Left lung (tissue), 10 donors: ENCODE results near the gene RESF1. TPM values are rescaled to one million over a fixed set of nuclear protein-coding genes. Genes with fewer than 3 reads are reported as not detected.
A peak's percentile ranks its signal among the peaks of the same experiment; 100 is the strongest.

Source experiments
- ATAC-seq: fragments of 200-7000 bp; cut with Tn5 transposase; one replicate; pipeline ENCODE4 v1.9.1; 2020; ENCODE audit warnings: moderate library complexity
- DNase-seq, 4 donors: peaks; one replicate each; pipeline ENCODE4 v3.0.0-alpha.2; 2013 to 2020
- H3K27ac ChIP-seq, 2 donors: fragments of 200-600 bp; sonication (generic) in 1 of 2; one replicate each; pipeline versions ENCODE4 v1.5.0 to v1.8.0; 2020 to 2021
- H3K27me3 ChIP-seq, 2 donors: fragments of 200-600 bp; sonication (generic) in 1 of 2; one replicate each; pipeline versions ENCODE4 v1.5.0 to v1.8.0; 2020 to 2021
- H3K36me3 ChIP-seq, 2 donors: fragments of 200-600 bp; sonication (generic) in 1 of 2; one replicate each; pipeline versions ENCODE4 v1.5.0 to v1.8.0; 2020 to 2021
- H3K4me1 ChIP-seq, 2 donors: fragments of 200-600 bp; one replicate each; pipeline ENCODE4 v1.8.0; 2021
- H3K4me3 ChIP-seq, 2 donors: fragments of 200-600 bp; sonication (generic) in 1 of 2; one replicate each; pipeline versions ENCODE4 v1.5.0 to v1.8.0; 2020 to 2021; ENCODE audit warnings: mild to moderate bottlenecking in 1 of 2
- H3K9me3 ChIP-seq, 2 donors: fragments of 200-600 bp; sonication (generic) in 1 of 2; one replicate each; pipeline versions ENCODE4 v1.5.0 to v1.8.0; 2020 to 2021
- CTCF ChIP-seq, 2 donors: fragments of 200-600 bp; sonication (generic) in 1 of 2; IDR thresholded peaks; one replicate each; pipeline versions ENCODE4 v1.5.0 to v1.8.0; 2021; ENCODE audit warnings: antibody characterized with exemption in 2 of 2
- intact Hi-C, 2 donors: fragments of 100-400 bp; cut with DNase I; formaldehyde crosslinking; loops; one replicate each; pipeline versions ENCODE4 v1.11.2 to v1.14.2; 2022
- polyA plus RNA-seq, 6 donors: library from polyadenylated mRNA; unstranded; fragments of 120-200 nt; gene quantifications; one replicate each; pipeline ENCODE4 v1.2.1, GENCODE V29; 2013; ENCODE audit not compliant: insufficient read length in 6 of 6
- total RNA-seq, 2 donors: library from RNA; stranded (reverse); fragmentation: NEBNext Ultra II Directional; extraction: Animal tissue kit (Norgen Biotek cat#: 25700); gene quantifications; one replicate each; pipeline ENCODE4 v1.2.1, GENCODE V29; 2021
- donor health status: DM: no; HTN: yes; CAD: no.
- donor health status: DM: no; HTN: no; CAD: no.

The RESF1 gene
- total and polyA plus RNA-seq, 8 donors, result 32.6 to 137 (median 42.9) TPM

- TF ChIP-seq CTCF (IDR thresholded peaks at IDR 0.05), result no peak
- H3K4me3 ChIP-seq, result peak overlapping the region in 1 of 2 donors; percentile 66
- H3K9me3 ChIP-seq, result peaks cover 0 to 3% of the 10 kb centered on the region in 2 donors
- ATAC-seq, result no peak
- peaks cover 0 to 77% of the 10 kb centered on the region in 2 donors for H3K36me3 ChIP-seq
- H3K4me1 ChIP-seq, result peaks cover 0 to 87% of the 10 kb centered on the region in 2 donors
- H3K27me3 ChIP-seq, result no peaks in the 10 kb centered on the region
- intact Hi-C loops, result no loop called here
- H3K27ac ChIP-seq, result no peak overlapping the region
- DNase-seq, result no peak
Observed at GRCh38 chr12:31965090-31965489, 5.9 kb downstream of the RESF1 start.

DNA sequence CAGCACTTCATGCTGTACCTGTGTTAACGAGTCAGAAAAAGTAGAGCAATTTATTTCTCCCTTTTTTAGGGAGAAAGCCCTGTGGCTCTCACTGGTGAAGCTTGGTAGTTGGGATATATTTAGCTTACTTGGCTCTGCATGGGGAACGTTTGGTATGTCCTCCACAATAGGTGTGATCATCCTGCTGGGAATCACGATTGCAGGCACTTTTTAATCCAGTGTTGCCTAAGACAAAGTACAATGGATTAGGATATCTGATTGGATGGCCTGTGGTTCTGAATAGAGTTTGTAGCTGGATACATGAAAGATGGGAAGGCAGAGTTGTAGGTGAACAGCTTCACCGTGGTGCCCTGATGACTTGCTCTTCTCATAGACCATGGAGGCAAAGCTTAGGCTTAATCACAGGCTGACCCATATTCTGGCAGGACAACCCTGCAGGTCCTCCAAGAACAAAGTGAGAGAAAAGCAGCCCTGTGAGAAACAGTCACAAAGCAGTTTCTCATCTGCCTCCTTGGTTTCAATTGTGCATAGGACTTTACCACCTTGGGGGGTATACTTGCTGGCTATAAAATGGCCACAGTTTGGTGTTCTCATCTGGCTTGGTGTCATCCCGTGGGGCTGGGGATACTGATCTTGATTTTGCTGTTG is 7.5 kb downstream of the RESF1 start:
- peaks cover 0 to 83% of the 10 kb centered on the region in 2 donors for H3K36me3 ChIP-seq
- H3K27ac ChIP-seq, result peak overlapping the region in 1 of 2 donors; percentile 48
- no peaks in the 10 kb centered on the region for H3K27me3 ChIP-seq
- H3K4me1 ChIP-seq, result peaks cover 0 to 81% of the 10 kb centered on the region in 2 donors
- peak overlapping the region in 1 of 2 donors; percentile 8 for H3K4me3 ChIP-seq
- DNase-seq (no peak), ATAC-seq (no peak)
- no peak for TF ChIP-seq CTCF (IDR thresholded peaks at IDR 0.05)
- intact Hi-C loops, result no loop called here
- H3K9me3 ChIP-seq, result peaks cover 0 to 3% of the 10 kb centered on the region in 2 donors

DNA sequence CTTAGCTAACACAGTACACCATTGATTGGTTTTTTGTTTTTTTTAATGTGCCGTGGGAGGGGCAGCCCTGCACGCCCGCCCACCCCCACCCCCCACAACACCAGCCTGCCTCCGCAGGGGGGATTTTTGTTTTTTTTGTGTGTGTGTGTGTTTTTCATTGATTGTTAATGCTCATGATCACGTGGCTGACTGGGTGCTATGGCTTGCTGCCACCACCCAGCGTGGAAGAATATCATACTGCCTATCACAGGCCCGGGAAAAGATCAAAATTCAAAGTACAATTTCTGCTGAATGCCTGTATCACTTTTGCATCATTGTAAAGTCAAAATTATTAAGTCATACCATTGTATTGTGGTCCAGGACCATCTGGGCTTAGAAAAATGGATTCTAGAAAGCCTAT is 8.3 kb downstream of the RESF1 start:
- Histone ChIP-seq H3K36me3 (peaks cover 0 to 83% of the 10 kb centered on the region in 2 donors), H3K27ac (peak overlapping the region in 1 of 2 donors; percentile 48), H3K9me3 (peaks cover 0 to 9% of the 10 kb centered on the region in 2 donors), H3K4me1 (peaks cover 0 to 73% of the 10 kb centered on the region in 2 donors), H3K4me3 (peak overlapping the region in 1 of 2 donors; percentile 8), H3K27me3 (no peaks in the 10 kb centered on the region)
- no peak for ATAC-seq
- no peak for DNase-seq
- intact Hi-C loops, result no loop called here
- no peak for TF ChIP-seq CTCF (IDR thresholded peaks at IDR 0.05)

DNA sequence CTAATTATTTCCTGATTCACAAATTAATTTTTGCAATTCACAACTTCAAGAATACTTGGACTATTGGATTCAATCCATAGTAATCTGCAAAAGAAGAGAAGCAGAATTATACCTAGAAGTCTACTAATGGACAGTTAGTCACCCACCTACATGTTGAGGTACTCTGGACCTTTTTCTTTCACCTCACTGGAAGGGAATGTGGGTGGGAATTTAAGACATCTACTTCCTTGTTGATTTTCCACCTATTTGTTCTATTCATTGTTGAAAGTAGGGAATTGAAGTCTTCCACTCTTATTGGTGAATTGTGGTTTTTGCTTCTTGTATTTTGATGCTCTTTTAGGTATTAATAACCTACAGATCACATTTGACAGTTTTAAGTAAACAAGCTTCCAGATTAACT is 11.0 kb downstream of the RESF1 start:
- ATAC-seq (no peak), DNase-seq (no peak)
- Histone ChIP-seq H3K27me3 (no peaks in the 10 kb centered on the region), H3K36me3 (peaks cover 0 to 84% of the 10 kb centered on the region in 2 donors), H3K9me3 (peaks cover 0 to 7% of the 10 kb centered on the region in 2 donors), H3K4me1 (peaks cover 0 to 48% of the 10 kb centered on the region in 2 donors), H3K27ac (no peak overlapping the region), H3K4me3 (no peak overlapping the region)
- no peak for TF ChIP-seq CTCF (IDR thresholded peaks at IDR 0.05)
- intact Hi-C loops, result no loop called here

DNA sequence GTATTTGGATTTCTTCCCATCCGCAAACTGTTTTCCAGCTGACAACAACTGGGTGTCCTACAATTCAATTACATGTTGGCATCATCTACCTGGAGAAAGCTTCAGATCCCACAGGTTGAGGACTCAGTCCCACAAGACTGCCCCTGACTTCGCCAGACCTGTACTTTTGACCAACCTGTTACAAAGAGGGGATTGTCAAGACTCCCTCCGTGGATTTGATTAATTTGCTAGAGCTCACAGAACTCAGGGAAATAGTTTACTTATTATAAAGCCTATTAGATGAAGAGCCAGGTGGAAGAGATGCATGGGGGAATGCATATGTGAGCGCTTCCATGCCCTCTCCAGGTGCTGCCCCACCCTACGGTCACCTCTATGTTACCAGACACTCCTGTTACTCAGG is 14.6 kb downstream of the RESF1 start:
- intact Hi-C loops, result no loop called here
- TF ChIP-seq CTCF (IDR thresholded peaks at IDR 0.05), result no peak
- DNase-seq, result no peak
- Histone ChIP-seq H3K4me1 (peaks cover 0 to 14% of the 10 kb centered on the region in 2 donors), H3K36me3 (peaks cover 0 to 98% of the 10 kb centered on the region in 2 donors), H3K4me3 (no peak overlapping the region), H3K27ac (no peak overlapping the region), H3K27me3 (no peaks in the 10 kb centered on the region), H3K9me3 (peaks cover 0 to 21% of the 10 kb centered on the region in 2 donors)
- no peak for ATAC-seq
